ENCODE measurements around the gene CNTN5.

- TF ChIP-seq CTCF (IDR thresholded peaks at IDR 0.05; ENCODE audit: poor library complexity) (no peak), EZH2 (IDR thresholded peaks at IDR 0.05; ENCODE audit: borderline replicate concordance) (no peak)
Observed at GRCh38 chr11:100188137-100188783, 1167.5 kb downstream of the CNTN5 start.

Measured in hepatocyte (in vitro differentiated cells).